OCI-LY3 (cell line): ENCODE data around the gene TLE6.

Experiments used
- H2AFZ ChIP-seq: fragments of 200-600, 300-600 bp; shearing (Covaris generic); 2 replicates; pipeline ENCODE4 v1.6.0; 2014; ENCODE audit warnings: antibody characterized with exemption, low read depth, low read length
- H3K27ac ChIP-seq: fragments of 200-600, 300-600 bp; sonication (generic); 2 replicates; pipeline ENCODE4 v1.5.1; 2014; ENCODE audit warnings: mild to moderate bottlenecking, low read length, moderate library complexity, mixed read lengths
- H3K27me3 ChIP-seq: fragments of 200-600, 300-600 bp; sonication (generic); 2 replicates; pipeline ENCODE4 v1.6.1; 2014; ENCODE audit warnings: low read depth, low read length, mixed read lengths
- H3K36me3 ChIP-seq: fragments of 200-600, 300-600 bp; sonication (generic); replicated peaks from 2 replicates; pipeline ENCODE3; 2014; ENCODE audit warnings: low read depth, low read length, mixed read lengths
- H3K4me1 ChIP-seq: fragments of 300-600, 200-600 bp; sonication (generic); 2 replicates; pipeline ENCODE4 v1.6.1; 2014; ENCODE audit warnings: low read length, mixed read lengths
- H3K4me2 ChIP-seq: fragments of 200-600, 300-600 bp; sonication (generic); 2 replicates; pipeline ENCODE4 v1.6.1; 2014; ENCODE audit warnings: low read length, mixed read lengths
- H3K4me3 ChIP-seq: fragments of 300-600, 200-600 bp; sonication (generic); 2 replicates; pipeline ENCODE4 v1.5.1; 2014; ENCODE audit warnings: antibody characterized with exemption, mild to moderate bottlenecking, low read length, moderate library complexity
- H3K79me2 ChIP-seq: fragments of 300-600, 200-600 bp; shearing (Covaris generic); 2 replicates; pipeline ENCODE4 v1.6.1; 2014; ENCODE audit warnings: mild to moderate bottlenecking, low read length, mixed read lengths
- H3K9ac ChIP-seq: fragments of 300-600, 200-600 bp; shearing (Covaris generic); 2 replicates; pipeline ENCODE4 v1.6.0; 2014; ENCODE audit warnings: mild to moderate bottlenecking, low read length, moderate library complexity
- H3K9me3 ChIP-seq: fragments of 200-600, 300-600 bp; shearing (Covaris generic); 2 replicates; pipeline ENCODE4 v1.6.1; 2014; ENCODE audit warnings: low read length, mixed read lengths; ENCODE audit not compliant: insufficient read depth
- H4K20me1 ChIP-seq: fragments of 200-600, 300-600 bp; sonication (generic); 2 replicates; pipeline ENCODE4 v1.6.1; 2016; ENCODE audit warnings: low read length, mixed read lengths; ENCODE audit not compliant: insufficient read depth
- EZH2phosphoT487 ChIP-seq: fragments of 200-600 bp; shearing (Covaris generic); IDR thresholded peaks from 2 replicates; pipeline ENCODE4 v1.6.1; 2018; ENCODE audit warnings: antibody characterized with exemption, mixed run types, low read depth
- TF ChIP-seq, protein P1 (sequence below): fragments of 200-600, 300-600 bp; sonication (generic); IDR thresholded peaks from 2 replicates; pipeline ENCODE4 v1.5.1; 2014; ENCODE audit warnings: antibody characterized with exemption, low read length, low read depth

The TLE6 gene

DNA sequence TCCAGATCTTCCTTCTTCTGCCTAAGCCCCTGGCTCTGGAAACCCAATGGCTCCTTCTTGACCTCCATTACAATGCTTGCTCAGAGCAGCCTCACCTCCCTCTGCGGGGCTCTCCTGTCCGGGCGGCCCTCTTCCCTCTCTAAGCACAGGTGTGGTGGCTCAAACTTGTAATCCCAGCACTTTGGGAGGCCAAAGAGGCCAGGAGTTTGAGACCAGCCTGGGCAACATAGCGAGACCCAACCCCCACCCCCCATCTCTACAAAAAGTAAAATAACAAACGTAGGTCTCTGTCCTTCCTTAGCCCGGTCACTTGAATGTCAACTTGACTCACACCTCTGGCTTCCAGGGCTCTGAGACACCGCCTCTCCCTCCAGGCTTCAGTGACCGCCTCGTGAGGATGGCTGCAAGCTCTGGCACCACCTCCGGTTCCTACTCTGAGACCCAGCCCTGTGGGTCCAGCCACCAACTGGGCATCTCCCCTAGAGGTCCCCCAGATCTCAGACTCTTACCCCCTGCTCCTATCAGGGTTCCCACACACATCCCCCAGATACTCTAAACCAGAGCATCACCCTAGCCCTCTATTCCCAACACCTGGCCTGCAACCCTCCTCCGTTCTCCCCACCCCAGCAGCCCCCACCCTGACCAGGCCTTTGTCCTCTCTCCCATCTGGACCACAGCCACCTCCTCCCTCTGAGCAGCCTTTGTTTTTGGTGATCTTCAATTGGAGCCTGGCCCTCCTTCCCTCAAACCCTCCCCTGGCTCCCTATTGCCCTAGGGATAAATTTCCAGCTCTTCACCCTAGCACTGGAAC, 56.4 kb downstream of the TLE6 start:
- Histone ChIP-seq H2AFZ (no peak overlapping the region), H3K79me2 (no peaks in the 10 kb centered on the region), H3K9ac (no peak overlapping the region), H3K36me3 (no peaks in the 10 kb centered on the region), H3K27me3 (peaks cover 18% of the 10 kb centered on the region), H3K9me3 (no peaks in the 10 kb centered on the region), H3K4me3 (no peak overlapping the region), H3K27ac (no peak overlapping the region), H4K20me1 (no peaks in the 10 kb centered on the region), H3K4me2 (no peak overlapping the region), H3K4me1 (peaks cover 10% of the 10 kb centered on the region; the same call in 1 of the 2 replicates)
- TF ChIP-seq, protein P1, sequence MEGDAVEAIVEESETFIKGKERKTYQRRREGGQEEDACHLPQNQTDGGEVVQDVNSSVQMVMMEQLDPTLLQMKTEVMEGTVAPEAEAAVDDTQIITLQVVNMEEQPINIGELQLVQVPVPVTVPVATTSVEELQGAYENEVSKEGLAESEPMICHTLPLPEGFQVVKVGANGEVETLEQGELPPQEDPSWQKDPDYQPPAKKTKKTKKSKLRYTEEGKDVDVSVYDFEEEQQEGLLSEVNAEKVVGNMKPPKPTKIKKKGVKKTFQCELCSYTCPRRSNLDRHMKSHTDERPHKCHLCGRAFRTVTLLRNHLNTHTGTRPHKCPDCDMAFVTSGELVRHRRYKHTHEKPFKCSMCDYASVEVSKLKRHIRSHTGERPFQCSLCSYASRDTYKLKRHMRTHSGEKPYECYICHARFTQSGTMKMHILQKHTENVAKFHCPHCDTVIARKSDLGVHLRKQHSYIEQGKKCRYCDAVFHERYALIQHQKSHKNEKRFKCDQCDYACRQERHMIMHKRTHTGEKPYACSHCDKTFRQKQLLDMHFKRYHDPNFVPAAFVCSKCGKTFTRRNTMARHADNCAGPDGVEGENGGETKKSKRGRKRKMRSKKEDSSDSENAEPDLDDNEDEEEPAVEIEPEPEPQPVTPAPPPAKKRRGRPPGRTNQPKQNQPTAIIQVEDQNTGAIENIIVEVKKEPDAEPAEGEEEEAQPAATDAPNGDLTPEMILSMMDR, result no peak
- no peak for TF ChIP-seq EZH2phosphoT487

DNA sequence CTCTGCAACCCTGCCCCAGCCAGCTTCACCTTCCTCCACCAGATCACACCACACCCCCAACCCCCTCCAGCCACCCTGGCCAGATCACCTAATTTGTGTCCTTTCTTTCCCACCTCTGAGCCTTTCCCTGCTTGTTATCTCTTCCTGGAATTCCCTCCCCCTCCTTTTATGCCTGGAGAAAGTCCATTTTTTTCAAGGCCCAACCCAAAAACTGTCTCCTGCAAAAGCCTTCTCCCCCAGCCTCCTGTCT, 57.0 kb downstream of the TLE6 start:
- H3K36me3 ChIP-seq, result no peaks in the 10 kb centered on the region
- H2AFZ ChIP-seq, result no peak overlapping the region
- peak overlapping the region; percentile 86 for H3K4me3 ChIP-seq
- peak overlapping the region; percentile 77; the same call in 1 of the 2 replicates for H3K4me2 ChIP-seq
- no peaks in the 10 kb centered on the region for H3K79me2 ChIP-seq
- H3K9me3 ChIP-seq, result no peaks in the 10 kb centered on the region
- peaks cover 10% of the 10 kb centered on the region; the same call in 1 of the 2 replicates for H3K4me1 ChIP-seq
- H3K27me3 ChIP-seq, result peaks cover 18% of the 10 kb centered on the region
- TF ChIP-seq, protein P1, result no peak
- TF ChIP-seq EZH2phosphoT487, result no peak
- H4K20me1 ChIP-seq, result no peaks in the 10 kb centered on the region
- H3K9ac ChIP-seq, result 0 out of 2 replicates have a peak overlapping the region, but pooled peaks have one; percentile 85
- H3K27ac ChIP-seq, result no peak overlapping the region

DNA sequence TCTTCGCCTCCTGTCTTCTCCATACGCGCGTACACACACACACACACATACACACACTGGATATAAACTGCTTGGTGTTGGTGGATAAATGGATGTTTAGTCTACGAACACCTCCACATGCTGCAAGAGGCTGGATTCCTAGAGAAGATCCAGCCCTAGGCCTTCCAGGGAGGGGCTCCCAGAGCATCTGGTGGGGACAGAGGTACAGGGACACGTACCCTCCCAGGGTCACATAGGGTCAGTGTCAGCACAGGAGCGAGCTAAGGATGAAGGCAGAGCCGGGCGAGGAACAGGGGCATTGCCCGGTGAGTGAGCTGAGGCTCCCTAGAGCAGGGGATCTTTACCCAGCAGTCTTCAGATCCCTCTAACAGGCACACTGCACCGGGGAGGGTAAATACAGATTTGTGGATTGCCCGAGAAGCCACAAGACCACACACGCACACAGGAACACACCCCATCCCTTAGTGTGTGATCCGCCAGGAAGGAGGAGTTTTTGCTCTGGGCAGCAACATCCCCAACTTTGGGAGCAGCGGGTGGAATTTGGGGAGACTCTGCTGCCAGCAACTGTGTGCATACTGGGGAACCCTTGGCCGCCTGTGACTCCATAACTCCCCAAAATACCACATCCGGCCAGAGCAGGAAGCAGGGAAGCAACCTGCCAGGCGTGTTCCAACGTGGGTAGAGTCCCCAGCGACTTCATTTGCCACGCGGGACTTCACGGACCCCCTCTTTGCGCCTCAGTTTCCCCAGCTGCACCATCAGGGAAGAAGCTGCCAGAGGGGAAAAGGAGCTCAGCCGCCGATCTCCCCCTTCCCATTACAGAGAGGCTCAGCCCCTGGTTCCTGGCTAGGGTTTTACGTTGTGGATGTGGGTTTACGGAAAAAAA, 57.5 kb downstream of the TLE6 start:
- Histone ChIP-seq H3K9me3 (no peaks in the 10 kb centered on the region), H3K4me3 (peak overlapping the region; percentile 86), H3K4me2 (peak overlapping the region; percentile 77), H3K79me2 (no peaks in the 10 kb centered on the region), H2AFZ (peak overlapping the region; percentile 42; the same call in 1 of the 2 replicates), H3K36me3 (no peaks in the 10 kb centered on the region), H3K4me1 (peaks cover 10% of the 10 kb centered on the region; the same call in 1 of the 2 replicates), H4K20me1 (no peaks in the 10 kb centered on the region), H3K27ac (peak overlapping the region; percentile 25), H3K27me3 (peaks cover 13% of the 10 kb centered on the region), H3K9ac (peak overlapping the region; percentile 85)
- TF ChIP-seq EZH2phosphoT487, result no peak
- TF ChIP-seq, protein P1, result no peak

DNA sequence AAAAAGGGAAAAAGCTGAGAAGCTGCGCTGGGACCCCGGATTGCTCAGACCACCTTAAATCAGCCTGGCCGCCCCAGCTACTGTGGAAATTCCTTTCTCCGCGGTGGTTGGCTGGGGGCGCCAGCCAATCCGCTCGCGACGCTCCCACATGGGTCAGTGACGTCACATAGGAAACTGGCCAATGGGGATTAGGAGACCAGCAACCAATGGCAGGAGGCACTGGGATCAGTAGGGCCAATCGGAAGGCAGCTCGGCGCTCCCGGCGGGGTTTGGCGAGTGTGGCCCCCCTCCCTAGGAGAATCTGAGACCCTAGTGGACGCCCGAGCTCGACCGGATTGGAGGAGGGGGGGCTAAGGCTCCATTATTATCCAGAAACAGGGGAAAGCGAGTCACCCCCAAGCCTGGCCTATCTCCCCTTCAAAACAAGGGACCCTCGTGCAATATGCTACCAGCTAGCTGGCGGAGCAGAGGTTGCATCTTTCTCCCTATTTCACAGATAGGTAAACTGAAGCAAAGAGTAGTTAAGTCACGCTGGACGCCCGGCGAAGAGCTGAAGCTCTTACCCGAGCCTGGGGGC, 58.3 kb downstream of the TLE6 start:
- Histone ChIP-seq H3K4me1 (peaks cover 10% of the 10 kb centered on the region; the same call in 1 of the 2 replicates), H3K9me3 (no peaks in the 10 kb centered on the region), H3K9ac (peak overlapping the region; percentile 85)

More for the DNA sequence above, 58.3 kb downstream of the TLE6 start:
- Histone ChIP-seq H2AFZ (peak overlapping the region; percentile 89), H3K27me3 (peaks cover 5% of the 10 kb centered on the region), H3K4me2 (peak overlapping the region; percentile 89), H3K79me2 (no peaks in the 10 kb centered on the region), H3K4me3 (peak overlapping the region; percentile 86), H3K36me3 (no peaks in the 10 kb centered on the region), H4K20me1 (no peaks in the 10 kb centered on the region), H3K27ac (peak overlapping the region; percentile 68)
- TF ChIP-seq, protein P1, result no peak
- TF ChIP-seq EZH2phosphoT487, result no peak
